Duodenal mucosa (tissue), 2 donors: Measurements from ENCODE around the gene CDHR3.

ENCODE experiments used
- H3K27ac ChIP-seq: one replicate; pipeline ENCODE4 v1.7.0; 2013; ENCODE audit warnings: low read depth, low read length
- H3K27me3 ChIP-seq, 2 donors: one replicate each; pipeline ENCODE4 v1.7.0; 2013; ENCODE audit warnings: low read length in 2 of 2, control low read depth in 1 of 2; ENCODE audit not compliant: insufficient read depth in 2 of 2, control insufficient read depth in 1 of 2
- H3K36me3 ChIP-seq, 2 donors: one replicate each; pipeline ENCODE4 v1.7.0; 2013; ENCODE audit warnings: low read length in 2 of 2, control low read depth in 1 of 2; ENCODE audit not compliant: insufficient read depth in 2 of 2, control insufficient read depth in 1 of 2
- H3K4me1 ChIP-seq, 2 donors: one replicate each; pipeline ENCODE4 v1.7.0; 2013; ENCODE audit warnings: low read length in 2 of 2, control low read depth in 1 of 2; ENCODE audit not compliant: insufficient read depth in 2 of 2, control insufficient read depth in 1 of 2
- H3K4me3 ChIP-seq, 2 donors: one replicate each; pipeline ENCODE4 v1.7.0; 2013; ENCODE audit warnings: low read length in 2 of 2, low read depth in 1 of 2
- H3K9ac ChIP-seq, 2 donors: one replicate each; pipeline ENCODE4 v1.7.0; 2013; ENCODE audit warnings: low read length in 2 of 2, low read depth in 1 of 2
- H3K9me3 ChIP-seq, 2 donors: one replicate each; pipeline ENCODE4 v1.7.0; 2013; ENCODE audit warnings: low read length in 2 of 2, control low read depth in 1 of 2; ENCODE audit not compliant: control insufficient read depth in 1 of 2

Gene CDHR3

DNA sequence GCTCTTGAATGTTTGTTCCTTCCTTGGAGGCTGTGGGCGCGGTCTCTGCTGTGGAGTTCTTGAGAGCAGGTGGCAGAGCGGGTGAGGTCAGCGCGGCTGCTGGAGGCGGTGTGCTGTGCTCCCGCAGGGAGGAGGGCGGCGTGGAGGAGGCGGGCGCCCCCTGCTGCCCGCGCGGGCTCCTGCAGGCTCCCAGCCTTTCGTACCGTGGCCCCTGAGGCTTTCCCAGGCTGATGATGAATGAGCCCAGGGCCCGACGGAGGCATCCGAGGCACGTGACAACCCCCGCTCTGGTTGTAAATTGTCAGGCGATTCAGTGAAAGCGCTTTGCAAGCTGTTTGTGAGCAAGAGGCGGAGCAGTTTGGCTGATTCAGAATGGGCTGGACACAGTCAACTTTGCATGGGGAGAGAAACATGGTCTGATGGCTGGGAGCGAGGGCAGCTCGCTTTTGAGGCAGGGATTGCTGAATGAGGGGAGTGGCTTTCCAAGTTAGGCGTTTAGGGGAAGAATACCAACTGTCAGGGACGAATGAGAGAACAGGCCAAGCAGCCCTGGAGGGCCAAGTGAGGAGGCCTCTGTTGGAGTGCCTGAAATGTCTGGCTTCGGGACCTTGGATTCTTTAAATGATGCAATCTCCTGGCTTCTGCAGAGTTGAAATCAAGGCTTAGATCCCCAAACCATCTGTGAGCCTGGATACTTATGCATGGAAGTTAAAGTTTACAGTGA lies 46.6 kb downstream of the CDHR3 start:
- H3K9ac ChIP-seq, result peak overlapping the region in 1 of 2 donors; percentile 7
- peak overlapping the region in 1 of 2 donors; percentile 18 for H3K4me3 ChIP-seq
- no peaks in the 10 kb centered on the region for H3K27me3 ChIP-seq
- no peaks in the 10 kb centered on the region for H3K9me3 ChIP-seq
- H3K4me1 ChIP-seq, result peaks cover 10 to 17% of the 10 kb centered on the region in 2 donors
- H3K27ac ChIP-seq, result no peak overlapping the region
- no peaks in the 10 kb centered on the region for H3K36me3 ChIP-seq

DNA sequence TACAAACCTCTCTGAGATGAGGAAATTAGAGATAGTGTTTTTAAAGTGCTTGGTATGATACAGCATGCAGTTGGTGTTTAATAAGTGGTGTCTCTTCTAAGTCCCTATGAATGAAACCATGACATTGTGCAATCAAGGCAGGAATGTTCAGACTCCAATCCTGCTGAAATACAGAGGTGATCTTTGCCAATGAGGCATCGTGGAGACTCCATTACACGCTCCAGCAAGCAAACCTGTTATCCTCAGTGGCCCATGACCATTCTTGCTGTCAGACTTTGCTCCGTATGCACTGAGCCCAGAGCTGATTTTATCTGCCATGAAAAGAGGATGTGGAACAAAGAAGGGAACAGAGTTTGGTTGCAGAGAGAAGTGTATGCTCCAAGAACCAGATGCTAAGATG lies 47.3 kb downstream of the CDHR3 start:
- no peak overlapping the region for H3K4me3 ChIP-seq
- H3K4me1 ChIP-seq, result peaks cover 10 to 17% of the 10 kb centered on the region in 2 donors
- H3K27ac ChIP-seq, result no peak overlapping the region
- H3K27me3 ChIP-seq, result no peaks in the 10 kb centered on the region
- no peaks in the 10 kb centered on the region for H3K9me3 ChIP-seq
- no peak overlapping the region for H3K9ac ChIP-seq
- H3K36me3 ChIP-seq, result no peaks in the 10 kb centered on the region

DNA sequence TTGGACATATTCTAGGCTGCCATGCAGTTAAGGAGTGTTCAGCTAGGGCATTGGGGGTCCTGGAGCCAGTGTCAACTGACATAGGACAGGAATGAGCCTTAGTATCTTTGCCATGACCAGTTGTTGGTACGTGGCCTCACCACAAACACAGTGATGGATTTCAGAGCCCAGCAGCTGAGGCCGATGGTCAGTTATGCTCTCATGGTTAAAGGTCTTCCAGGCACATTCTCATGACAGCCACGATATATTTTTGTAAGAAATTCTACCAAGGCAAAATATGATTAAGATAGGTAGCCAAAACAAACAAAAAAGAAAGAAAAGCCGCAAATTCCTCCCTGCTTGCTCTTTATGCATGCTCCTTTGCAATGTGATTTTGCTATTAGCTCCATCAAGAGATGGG lies 47.8 kb downstream of the CDHR3 start:
- H3K9ac ChIP-seq, result no peak overlapping the region
- H3K36me3 ChIP-seq, result no peaks in the 10 kb centered on the region
- H3K4me3 ChIP-seq, result no peak overlapping the region
- no peaks in the 10 kb centered on the region for H3K9me3 ChIP-seq
- peaks cover 10 to 17% of the 10 kb centered on the region in 2 donors for H3K4me1 ChIP-seq
- H3K27me3 ChIP-seq, result no peaks in the 10 kb centered on the region
- no peak overlapping the region for H3K27ac ChIP-seq

DNA sequence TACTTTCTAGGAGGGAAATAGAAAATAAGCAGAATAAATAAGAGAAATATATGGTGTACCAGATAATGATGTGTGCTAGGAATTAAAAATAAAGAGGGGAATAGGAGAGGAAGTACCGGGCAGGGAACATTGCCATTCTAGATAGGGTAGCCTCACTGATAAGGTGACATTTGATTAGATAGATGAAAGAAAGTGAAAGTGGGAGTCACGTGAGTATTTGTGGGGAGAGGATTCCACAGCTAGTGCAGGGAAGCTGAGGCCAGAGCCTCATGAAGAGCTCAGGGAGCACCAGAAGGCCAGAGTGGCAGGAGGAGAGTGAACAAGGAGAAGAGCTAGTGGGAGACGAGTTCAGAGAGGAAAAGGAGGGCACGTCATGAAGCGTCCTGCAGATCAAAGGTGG lies 49.1 kb downstream of the CDHR3 start:
- no peak overlapping the region for H3K9ac ChIP-seq
- no peaks in the 10 kb centered on the region for H3K27me3 ChIP-seq
- no peaks in the 10 kb centered on the region for H3K9me3 ChIP-seq
- H3K4me3 ChIP-seq, result no peak overlapping the region
- H3K27ac ChIP-seq, result no peak overlapping the region
- H3K36me3 ChIP-seq, result no peaks in the 10 kb centered on the region
- peaks cover 10 to 17% of the 10 kb centered on the region in 2 donors for H3K4me1 ChIP-seq

DNA sequence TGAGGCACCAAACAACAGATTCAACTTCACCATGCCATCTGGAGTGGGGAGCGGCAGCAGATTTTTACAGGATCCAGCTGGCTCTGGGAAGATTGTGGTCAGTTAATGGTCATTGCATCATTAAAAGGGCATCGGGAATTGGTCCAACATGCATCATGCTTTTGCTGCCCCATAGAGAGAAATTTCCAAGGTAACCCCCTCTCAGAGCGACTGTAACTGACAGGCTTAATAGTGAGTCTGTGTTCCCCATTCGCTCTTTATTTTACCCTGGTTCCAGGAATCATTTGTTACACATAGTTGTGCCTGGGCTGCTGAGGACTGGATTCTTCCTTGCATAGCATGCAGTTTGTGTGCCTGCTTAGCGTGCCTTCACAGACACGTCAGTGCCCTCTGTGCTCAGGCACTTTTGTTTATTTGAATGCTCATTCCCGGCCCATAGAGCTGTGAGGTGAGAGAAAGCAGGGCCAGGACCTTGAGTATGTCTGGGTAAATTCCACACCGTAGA lies 49.9 kb downstream of the CDHR3 start:
- H3K36me3 ChIP-seq, result no peaks in the 10 kb centered on the region
- peaks cover 10 to 17% of the 10 kb centered on the region in 2 donors for H3K4me1 ChIP-seq
- no peaks in the 10 kb centered on the region for H3K9me3 ChIP-seq
- H3K9ac ChIP-seq, result no peak overlapping the region
- no peak overlapping the region for H3K4me3 ChIP-seq
- H3K27ac ChIP-seq, result no peak overlapping the region
- H3K27me3 ChIP-seq, result no peaks in the 10 kb centered on the region

DNA sequence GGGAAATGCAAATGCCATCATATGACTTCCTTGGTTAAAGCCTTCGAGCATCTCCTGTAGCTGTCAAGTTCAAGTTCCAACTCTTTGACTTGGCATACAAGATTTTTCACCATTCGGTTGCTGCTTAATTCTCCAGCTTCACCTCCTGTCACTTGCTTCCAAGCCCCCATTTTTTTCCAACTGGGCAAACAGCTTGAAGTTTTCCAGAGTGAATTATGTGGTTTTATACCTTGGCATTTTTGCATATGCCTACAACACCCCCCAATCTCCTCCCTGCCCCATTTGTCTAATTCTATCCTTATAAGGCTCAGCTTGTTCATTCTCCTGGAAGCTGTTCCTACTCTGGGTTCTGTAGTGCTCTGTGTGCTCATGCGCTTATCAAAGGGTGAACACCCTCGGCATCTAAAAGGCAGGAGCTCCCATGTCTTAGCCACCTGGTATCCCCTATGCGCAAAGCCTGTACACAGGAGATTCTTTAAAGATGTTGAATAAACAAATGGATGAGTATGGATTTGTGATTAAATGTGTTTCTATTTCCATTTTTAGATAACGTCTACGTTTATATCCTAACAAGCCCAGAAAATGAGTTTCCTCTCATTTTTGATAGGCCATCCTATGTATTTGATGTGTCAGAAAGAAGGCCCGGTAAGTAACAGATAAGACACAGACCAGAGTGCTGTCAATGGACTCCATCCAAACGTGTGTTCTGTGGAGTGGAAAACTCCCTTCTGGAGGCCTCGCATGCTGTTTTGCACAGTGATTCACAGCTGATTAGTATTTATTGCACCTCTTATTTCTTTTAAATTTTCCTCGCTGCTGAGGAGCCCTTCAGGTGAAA lies 52.5 kb downstream of the CDHR3 start:
- no peaks in the 10 kb centered on the region for H3K36me3 ChIP-seq
- no peak overlapping the region for H3K9ac ChIP-seq
- H3K9me3 ChIP-seq, result no peaks in the 10 kb centered on the region
- no peak overlapping the region for H3K4me3 ChIP-seq
- no peaks in the 10 kb centered on the region for H3K27me3 ChIP-seq
- no peaks in the 10 kb centered on the region for H3K4me1 ChIP-seq
- no peak overlapping the region for H3K27ac ChIP-seq

DNA sequence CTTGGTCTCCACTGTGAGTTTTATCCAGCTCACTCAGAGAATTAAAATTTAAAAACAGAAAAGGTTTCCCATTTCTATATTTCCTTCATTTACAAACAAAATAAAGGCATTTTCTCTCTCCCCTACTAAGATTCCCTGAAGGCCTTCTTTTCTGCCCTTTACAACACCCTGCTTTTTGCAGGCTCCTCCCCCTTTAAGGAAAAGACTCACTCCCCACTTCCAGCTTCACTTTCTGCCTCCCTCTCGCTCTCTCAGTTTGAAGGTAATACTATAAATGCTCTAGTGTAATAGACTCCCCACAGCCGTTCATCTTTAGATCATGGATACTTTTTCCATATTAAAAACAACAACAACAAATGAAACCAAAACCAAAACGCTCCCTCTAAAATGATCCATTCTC lies 53.3 kb downstream of the CDHR3 start:
- H3K36me3 ChIP-seq, result no peaks in the 10 kb centered on the region
- H3K9ac ChIP-seq, result no peak overlapping the region
- no peaks in the 10 kb centered on the region for H3K27me3 ChIP-seq
- H3K4me1 ChIP-seq, result no peaks in the 10 kb centered on the region
- H3K9me3 ChIP-seq, result no peaks in the 10 kb centered on the region
- no peak overlapping the region for H3K27ac ChIP-seq
- no peak overlapping the region for H3K4me3 ChIP-seq

DNA sequence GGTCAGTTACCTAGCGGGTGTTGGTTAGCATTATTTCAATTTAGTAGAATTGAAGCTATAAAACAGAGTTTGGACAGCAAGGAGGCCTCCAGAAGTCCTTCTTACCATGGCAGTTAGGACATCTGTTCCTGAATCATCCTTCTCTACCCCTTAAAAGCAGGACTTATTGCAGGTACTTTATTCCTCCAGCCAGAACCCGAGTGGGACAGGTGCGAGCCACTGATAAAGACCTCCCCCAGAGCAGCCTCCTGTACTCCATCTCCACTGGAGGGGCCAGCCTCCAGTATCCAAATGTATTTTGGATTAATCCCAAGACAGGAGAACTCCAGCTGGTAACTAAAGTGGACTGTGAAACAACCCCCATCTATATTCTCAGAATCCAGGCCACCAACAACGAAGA lies 54.6 kb downstream of the CDHR3 start:
- no peaks in the 10 kb centered on the region for H3K9me3 ChIP-seq
- no peak overlapping the region for H3K9ac ChIP-seq
- H3K27me3 ChIP-seq, result no peaks in the 10 kb centered on the region
- peaks cover 0 to under 1% of the 10 kb centered on the region in 2 donors for H3K4me1 ChIP-seq
- H3K36me3 ChIP-seq, result no peaks in the 10 kb centered on the region
- H3K4me3 ChIP-seq, result no peak overlapping the region
- no peak overlapping the region for H3K27ac ChIP-seq

DNA sequence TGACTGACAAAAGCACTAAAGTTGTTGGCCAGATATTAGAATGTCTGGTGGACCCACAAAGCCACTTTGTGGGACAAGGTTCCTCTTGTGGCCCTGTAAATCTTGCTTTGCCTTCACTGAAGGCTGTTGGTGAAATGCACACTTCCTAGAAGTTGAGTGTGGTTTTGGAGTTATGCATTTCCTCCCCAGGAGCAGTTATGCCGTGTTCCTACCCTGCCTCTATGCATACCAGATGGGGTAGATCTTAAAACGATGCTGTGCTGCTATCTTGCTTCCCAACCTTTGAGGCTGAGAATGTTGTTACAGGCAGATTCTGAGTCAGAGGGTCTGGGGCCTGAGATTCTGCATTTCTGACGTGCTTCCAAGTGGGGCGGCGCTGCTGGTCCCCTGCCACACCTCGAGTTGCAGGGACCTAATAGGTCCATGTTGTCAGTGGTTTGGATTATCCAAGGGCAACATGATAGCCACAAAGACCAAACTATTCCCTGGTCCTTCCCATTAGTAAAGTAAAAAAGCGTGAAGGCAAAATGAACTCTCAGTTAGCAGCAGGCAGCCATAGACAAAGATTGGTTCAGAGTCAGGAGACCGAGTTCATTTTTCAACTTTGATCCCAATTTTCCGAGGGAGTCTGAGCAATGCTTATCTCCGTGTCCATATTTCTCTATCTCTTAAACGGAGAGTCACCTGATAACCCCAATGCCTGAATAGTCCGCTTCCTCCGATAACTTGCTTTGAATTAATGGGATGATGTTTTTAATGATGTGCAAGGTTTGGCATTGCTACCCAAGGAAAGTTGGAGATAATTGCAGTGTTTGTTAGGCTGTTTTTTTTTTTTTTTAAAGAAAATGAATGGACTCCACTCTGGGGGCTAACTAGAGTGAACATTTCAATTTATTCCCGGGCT lies 55.8 kb downstream of the CDHR3 start:
- Histone ChIP-seq H3K9ac (no peak overlapping the region), H3K4me1 (peaks cover 0 to 4% of the 10 kb centered on the region in 2 donors), H3K27ac (no peak overlapping the region), H3K9me3 (no peaks in the 10 kb centered on the region), H3K27me3 (no peaks in the 10 kb centered on the region), H3K4me3 (no peak overlapping the region), H3K36me3 (no peaks in the 10 kb centered on the region)
